OCI-LY7 (cell line): Measurements from ENCODE around the gene KCNN3. TPM values are rescaled to one million over a fixed set of nuclear protein-coding genes. Genes with fewer than 3 reads are reported as not detected.
A peak's percentile ranks its signal among the peaks of the same experiment; 100 is the strongest.

Source experiments
- BruUV-seq: library from RNA; stranded (reverse); fragments of 400-500 nt; replicated peaks from 2 replicates; lab custom pipeline; 2021; lab: Mats Ljungman, UMichigan
- CTCF ChIA-PET: fragments of 300-600 bp; sonication (Branson Sonifier 250); formaldehyde crosslinking; loops from one replicate; lab custom pipeline; 2022; ENCODE audit warnings: antibody characterized with exemption; ENCODE audit not compliant: unreplicated experiment; lab: Charles Lee
- POLR2A ChIA-PET: fragments of 300-600 bp; sonication (Branson Sonifier 250); formaldehyde crosslinking; loops from one replicate; lab custom pipeline; 2022; ENCODE audit warnings: antibody characterized with exemption; lab: Charles Lee
- DNase-seq: peaks from one replicate; pipeline ENCODE4 v3.0.0-alpha.2; 2015; ENCODE audit warnings: low spot score
- H2AFZ ChIP-seq: fragments of 200-600 bp; sonication (generic), shearing (Covaris generic); 2 replicates; pipeline ENCODE4 v1.6.1; 2014; ENCODE audit warnings: mild to moderate bottlenecking, antibody characterized with exemption, low read length, moderate library complexity
- H3K27ac ChIP-seq: fragments of 200-600 bp; sonication (generic); 2 replicates; pipeline ENCODE4 v1.5.1; 2014; ENCODE audit warnings: mixed run types, low read depth, mild to moderate bottlenecking, moderate library complexity, low read length, inconsistent platforms; ENCODE audit not compliant: poor library complexity, severe bottlenecking
- H3K36me3 ChIP-seq: fragments of 200-600 bp; sonication (generic); 2 replicates; pipeline ENCODE4 v1.6.1; 2014; ENCODE audit warnings: mild to moderate bottlenecking, antibody characterized with exemption, low read length, moderate library complexity, mixed read lengths; ENCODE audit not compliant: insufficient read depth
- H3K4me1 ChIP-seq: fragments of 200-600 bp; sonication (generic); 2 replicates; pipeline ENCODE4 v1.5.1; 2014; ENCODE audit warnings: mild to moderate bottlenecking, low read length; ENCODE audit not compliant: insufficient read depth, poor library complexity, severe bottlenecking
- H3K4me2 ChIP-seq: fragments of 200-600 bp; sonication (generic); 2 replicates; pipeline ENCODE4 v1.6.1; 2014; ENCODE audit warnings: mild to moderate bottlenecking, low read length
- H3K4me3 ChIP-seq: fragments of 200-600 bp; sonication (generic); 2 replicates; pipeline ENCODE4 v1.5.1; 2014; ENCODE audit warnings: mild to moderate bottlenecking, low read depth, low read length; ENCODE audit not compliant: poor library complexity, severe bottlenecking
- H3K79me2 ChIP-seq: fragments of 200-600 bp; sonication (generic); 2 replicates; pipeline ENCODE4 v1.6.1; 2016; ENCODE audit warnings: low read depth, mild to moderate bottlenecking, low read length, moderate library complexity, mixed read lengths; ENCODE audit not compliant: insufficient read depth
- H3K9me2 ChIP-seq: fragments of 200-600 bp; sonication (generic); 2 replicates; pipeline ENCODE4 v1.6.1; 2016; ENCODE audit warnings: mild to moderate bottlenecking, low read length, mixed read lengths; ENCODE audit not compliant: insufficient read depth
- H3K9me3 ChIP-seq: fragments of 200-600 bp; sonication (generic); 2 replicates; pipeline ENCODE4 v1.6.1; 2014; ENCODE audit warnings: mild to moderate bottlenecking, mixed run types, low read length, mixed read lengths
- H4K20me1 ChIP-seq: fragments of 200-600 bp; sonication (generic); 2 replicates; pipeline ENCODE4 v1.6.1; 2014; ENCODE audit warnings: mild to moderate bottlenecking, antibody characterized with exemption, low read length, moderate library complexity, mixed read lengths; ENCODE audit not compliant: insufficient read depth
- CTCF ChIP-seq: fragments of 200-600 bp; sonication (generic); conservative IDR thresholded peaks from 2 replicates; pipeline ENCODE4 v1.5.1; 2014; ENCODE audit warnings: mild to moderate bottlenecking, antibody characterized with exemption, low read length, moderate library complexity, mixed read lengths
- EZH2phosphoT487 ChIP-seq: fragments of 200-600 bp; sonication (generic); IDR thresholded peaks from 2 replicates; pipeline ENCODE4 v1.6.1; 2018; ENCODE audit warnings: low read depth, borderline replicate concordance, mild to moderate bottlenecking, mixed run types, antibody characterized with exemption, low read length, moderate library complexity, mixed read lengths
- intact Hi-C: fragments of 100-400 bp; cut with micrococcal nuclease; formaldehyde crosslinking; loops from one replicate; pipeline ENCODE4 v1.10.0; 2022; ENCODE audit not compliant: unreplicated experiment
- total RNA-seq, 2 experiments: library from RNA; depleted of rRNA in 1 of 2; stranded (reverse); fragments of >200 nt in 1 of 2; shearing (Covaris generic) in 1 of 2; gene quantifications; 2 replicates each; pipeline ENCODE4 v1.2.3, GENCODE V29; 2014 to 2022

Gene KCNN3
- total RNA-seq, 2 experiments from 2014 or later, result 14.8 to 50.8 TPM

GRCh38 chr1:154786804-154787570 is 83.1 kb downstream of the KCNN3 start:
- no peaks in the 10 kb centered on the region; the same call in 1 of the 2 replicates for H3K36me3 ChIP-seq
- H2AFZ ChIP-seq, result no peak overlapping the region
- H3K79me2 ChIP-seq, result no peaks in the 10 kb centered on the region
- no peaks in the 10 kb centered on the region for H3K9me2 ChIP-seq
- no peak for DNase-seq
- H3K27ac ChIP-seq, result no peak overlapping the region
- ChIA-PET POLR2A (no interaction called here), CTCF (no interaction called here)
- H4K20me1 ChIP-seq, result no peaks in the 10 kb centered on the region
- peaks cover 26% of the 10 kb centered on the region for H3K4me1 ChIP-seq
- BruUV-seq, result no TSS peak
- TF ChIP-seq CTCF (no peak), EZH2phosphoT487 (no peak)
- H3K4me2 ChIP-seq, result no peak overlapping the region
- intact Hi-C loops, result no loop called here
- H3K4me3 ChIP-seq, result no peak overlapping the region
- no peaks in the 10 kb centered on the region for H3K9me3 ChIP-seq

- ChIA-PET CTCF (no interaction called here), POLR2A (interaction anchor here (0.7 kb wide), 1 partner anchor 105 kb away, joined by 3 read pairs; no protein-coding TSS in a partner anchor)
- DNase-seq, result peak; percentile 54
- Histone ChIP-seq H2AFZ (no peak overlapping the region), H4K20me1 (no peaks in the 10 kb centered on the region), H3K36me3 (peaks cover 10% of the 10 kb centered on the region), H3K27ac (peak overlapping the region; percentile 30), H3K4me1 (peaks cover 19% of the 10 kb centered on the region), H3K9me3 (no peaks in the 10 kb centered on the region), H3K4me2 (peak overlapping the region; percentile 34), H3K79me2 (no peaks in the 10 kb centered on the region), H3K9me2 (no peaks in the 10 kb centered on the region), H3K4me3 (no peak overlapping the region)
- TF ChIP-seq EZH2phosphoT487 (no peak), CTCF (no peak)
- BruUV-seq, result no TSS peak
- intact Hi-C loops, result no loop called here
Observed at GRCh38 chr1:154784924-154785531, 85.1 kb downstream of the KCNN3 start.

GRCh38 chr1:154784416-154784815 is 85.7 kb downstream of the KCNN3 start:
- no peaks in the 10 kb centered on the region for H4K20me1 ChIP-seq
- no peak overlapping the region for H3K4me2 ChIP-seq
- POLR2A ChIA-PET, result interaction anchor here (0.6 kb wide), 1 partner anchor 604 kb away, joined by 3 read pairs; no protein-coding TSS in a partner anchor
- H3K9me2 ChIP-seq, result no peaks in the 10 kb centered on the region
- no TSS peak for BruUV-seq
- CTCF ChIA-PET, result no interaction called here
- no peaks in the 10 kb centered on the region for H3K9me3 ChIP-seq
- DNase-seq, result no peak
- H3K4me1 ChIP-seq, result peaks cover 19% of the 10 kb centered on the region
- TF ChIP-seq EZH2phosphoT487 (no peak), CTCF (no peak)
- peaks cover 16% of the 10 kb centered on the region for H3K36me3 ChIP-seq
- intact Hi-C loops, result no loop called here
- H2AFZ ChIP-seq, result no peak overlapping the region
- H3K27ac ChIP-seq, result no peak overlapping the region
- no peak overlapping the region for H3K4me3 ChIP-seq
- H3K79me2 ChIP-seq, result no peaks in the 10 kb centered on the region
